A549 (cell line): ENCODE results near the gene PAFAH1B2. TPM values are rescaled to one million over a fixed set of nuclear protein-coding genes. Genes with fewer than 3 reads are reported as not detected.
"Not testable (repeated sequence)": the region's sequence is repeated elsewhere in the genome, so short reads cannot be mapped to it uniquely, and the experiment has no call there.

Source experiments
- ATAC-seq, 2 experiments: fragments of 200-7000 bp in 1 of 2; fragments of >200 bp in 1 of 2; cut with Nextera tagmentation in 1 of 2; cut with Tn5 transposase in 1 of 2; 3 replicates each; pipeline versions ENCODE4 v1.8.0 to v1.9.1; 2018 to 2020; ENCODE audit warnings: mild to moderate bottlenecking in 1 of 2, moderate library complexity in 1 of 2
- CTCF ChIA-PET: fragments of 300-600 bp; sonication (Branson Sonifier 250); formaldehyde crosslinking; extraction: SDS; loops from one replicate; lab custom pipeline; 2021; ENCODE audit warnings: antibody characterized with exemption, inconsistent platforms; lab: Yijun Ruan, JAX
- POLR2A ChIA-PET: fragments of 350-600 bp; formaldehyde crosslinking; extraction: SDS; loops from one replicate; lab custom pipeline; 2021; ENCODE audit warnings: antibody characterized with exemption, inconsistent platforms; lab: Yijun Ruan, JAX
- DNase-seq, 2 experiments: peaks; one replicate each; pipeline versions ENCODE4 v3.0.0 to v3.0.0-alpha.2; 2011 to 2016; ENCODE audit warnings: low read depth in 1 of 2, low spot score in 1 of 2
- FAIRE-seq: peaks from 2 replicates; lab custom pipeline; 2011; peaks lifted over from hg19 to GRCh38; lab: Jason Lieb, UNC
- H3K27ac ChIP-seq, 2 experiments: fragments of >200 bp; sonication (Bioruptor Twin); formaldehyde crosslinking; 3 replicates each; pipeline ENCODE4 v1.5.1; 2016 to 2017
- H3K4me1 ChIP-seq: fragments of >200 bp; sonication (Bioruptor Twin); formaldehyde crosslinking; 3 replicates; pipeline ENCODE4 v1.6.1; 2016
- H3K4me2 ChIP-seq: fragments of >200 bp; sonication (Bioruptor Twin); formaldehyde crosslinking; 3 replicates; pipeline ENCODE4 v1.6.1; 2016
- H3K4me3 ChIP-seq: fragments of >200 bp; sonication (Bioruptor Twin); formaldehyde crosslinking; 3 replicates; pipeline ENCODE4 v1.5.1; 2016
- H3K9me3 ChIP-seq: fragments of >200 bp; sonication (Bioruptor Twin); formaldehyde crosslinking; 3 replicates; pipeline ENCODE4 v1.6.1; 2016
- BHLHE40 ChIP-seq: IDR thresholded peaks from 2 replicates; pipeline ENCODE4 v1.6.1; 2012; ENCODE audit warnings: low read depth, low read length, inconsistent platforms
- CBX2 ChIP-seq: fragments of 200-600 bp; sonication (generic); IDR thresholded peaks from 2 replicates; pipeline ENCODE4 v1.6.1; 2016; ENCODE audit warnings: low read depth, mild to moderate bottlenecking, borderline replicate concordance
- CHD2 ChIP-seq: fragments of 150-350 bp; IDR thresholded peaks from 2 replicates; pipeline ENCODE4 v1.6.1; 2014; ENCODE audit warnings: low read length; ENCODE audit not compliant: partially characterized antibody
- E2F6 ChIP-seq: IDR thresholded peaks from 2 replicates; pipeline ENCODE4 v1.6.1; 2012; ENCODE audit warnings: low read depth, borderline replicate concordance
- FOSL2 ChIP-seq, 2 experiments: fragments of 450-650 bp in 1 of 2; fragments of >200 bp in 1 of 2; sonication (Bioruptor Twin) in 1 of 2; formaldehyde crosslinking; IDR thresholded peaks; 2 replicates each; pipeline versions ENCODE4 v1.5.0 to v1.6.1; 2016 to 2020; ENCODE audit warnings: mild to moderate bottlenecking in 1 of 2, moderate library complexity in 1 of 2
- HMGXB4 ChIP-seq: fragments of 250-450 bp; sonication (Bioruptor Pico); IDR thresholded peaks from 2 replicates; pipeline ENCODE4 v1.5.0; 2021; ENCODE audit warnings: mild to moderate bottlenecking, moderate library complexity, borderline replicate concordance
- HOXB13 ChIP-seq: fragments of 250-450 bp; sonication (Bioruptor Pico); IDR thresholded peaks from 2 replicates; pipeline ENCODE4 v1.5.0; 2020; ENCODE audit warnings: low read depth, mild to moderate bottlenecking, moderate library complexity
- JUNB ChIP-seq: fragments of >200 bp; sonication (Bioruptor Twin); formaldehyde crosslinking; IDR thresholded peaks from 2 replicates; pipeline ENCODE4 v1.6.1; 2016
- KDM5A ChIP-seq: fragments of 200-600 bp; sonication (generic); IDR thresholded peaks from 2 replicates; pipeline ENCODE4 v1.6.1; 2016; ENCODE audit warnings: antibody characterized with exemption, mild to moderate bottlenecking
- PBX3 ChIP-seq: IDR thresholded peaks from 2 replicates; pipeline ENCODE4 v1.6.1; 2012
- PHF8 ChIP-seq: fragments of 200-600 bp; sonication (generic); IDR thresholded peaks from 2 replicates; pipeline ENCODE4 v1.6.1; 2016; ENCODE audit warnings: low read depth, mild to moderate bottlenecking, antibody characterized with exemption, moderate library complexity, borderline replicate concordance
- POLR2AphosphoS2 ChIP-seq: conservative IDR thresholded peaks from 2 replicates; pipeline ENCODE4 v1.6.1; 2012; ENCODE audit warnings: low read length, improper control_type of control experiment, inconsistent platforms
- RCOR1 ChIP-seq: fragments of 150-350 bp; IDR thresholded peaks from 2 replicates; pipeline ENCODE4 v1.6.1; 2014; ENCODE audit warnings: antibody characterized with exemption, low read length, low read depth
- RFX5 ChIP-seq: fragments of 450-650 bp; IDR thresholded peaks from 2 replicates; pipeline ENCODE4 v1.7.1; 2014; ENCODE audit warnings: antibody characterized with exemption, mild to moderate bottlenecking, moderate library complexity
- RNF2 ChIP-seq: fragments of 200-600 bp; sonication (generic); IDR thresholded peaks from 2 replicates; pipeline ENCODE4 v1.6.1; 2016; ENCODE audit warnings: low read depth, mild to moderate bottlenecking, antibody characterized with exemption, moderate library complexity, borderline replicate concordance
- SMC3 ChIP-seq: fragments of >200 bp; sonication (Bioruptor Twin); formaldehyde crosslinking; IDR thresholded peaks from 3 replicates; pipeline ENCODE4 v1.6.1; 2018; ENCODE audit warnings: inconsistent platforms
- ZNF302 ChIP-seq: fragments of 250-450 bp; sonication (Bioruptor Pico); IDR thresholded peaks from 2 replicates; pipeline ENCODE4 v1.9.0; 2021; ENCODE audit warnings: inconsistent platforms, mild to moderate bottlenecking, moderate library complexity
- WGBS: methylation state at CpG from one replicate; pipeline ENCODE4 v1.1.6; 2017; ENCODE audit errors: missing lambda C conversion rate; 5-methylcytosine and 5-hydroxymethylcytosine counted together
- polyA plus RNA-seq, 4 experiments: library from polyadenylated mRNA; depleted of rRNA in 3 of 4; stranded (reverse); fragments of >200 nt; fragmentation: RNase III in 1 of 4; extraction: RNeasy Plus Mini Kit Qiagen cat#74134 plus additional on column Dnase treatment in 1 of 4; gene quantifications; 2 replicates in 3 of 4; 3 replicates in 1 of 4; pipeline ENCODE4 v1.2.3, GENCODE V29; 2011 to 2017

The PAFAH1B2 gene
- polyA plus RNA-seq, 2 of the 4 experiments (the other 2 are of a cell fraction) = 32.9 to 55.3 TPM

- DNase-seq, FAIRE-seq, CTCF ChIA-PET, POLR2A ChIA-PET, ATAC-seq, H3K4me2 ChIP-seq, H3K27ac ChIP-seq, H3K4me3 ChIP-seq, H3K4me1 ChIP-seq, H3K9me3 ChIP-seq: not testable (repeated sequence)
- WGBS = 70% methylated on average over 1 of the region's 1 CpG
Observed at GRCh38 chr11:117112939-117113338, 31.1 kb upstream of the PAFAH1B2 start.

- DNase-seq = no peak
- no peak overlapping the region for H3K27ac ChIP-seq
- no peaks in the 10 kb centered on the region for H3K9me3 ChIP-seq
- H3K4me3 ChIP-seq = no peak overlapping the region
- ChIA-PET POLR2A (no interaction called here), CTCF (interaction anchor here (1.7 to 2.8 kb wide), 2 partner anchors 10 to 11 kb away, joined by 5 to 20 read pairs; no protein-coding TSS in a partner anchor)
- no peak for ATAC-seq
- FAIRE-seq = no peak
- H3K4me1 ChIP-seq = no peaks in the 10 kb centered on the region
- no peak overlapping the region for H3K4me2 ChIP-seq
- TF ChIP-seq CBX2 = no peak
- TF ChIP-seq PHF8 = no peak
- no peak for TF ChIP-seq SMC3
- no peak for TF ChIP-seq PBX3
- TF ChIP-seq HMGXB4 (CRISPR knock-in tag) = no peak
- no peak for TF ChIP-seq HOXB13 (CRISPR knock-in tag)
- no peak for TF ChIP-seq KDM5A
- TF ChIP-seq CHD2 = no peak
Observed at GRCh38 chr11:117117681-117118080, 26.4 kb upstream of the PAFAH1B2 start.

- ChIA-PET CTCF (interaction anchor here (0.8 to 0.9 kb wide), 2 partner anchors 12 to 16 kb away, joined by 3 read pairs; no protein-coding TSS in a partner anchor), POLR2A (no interaction called here)
- Histone ChIP-seq H3K4me1 (no peaks in the 10 kb centered on the region), H3K4me3 (no peak overlapping the region), H3K4me2 (no peak overlapping the region), H3K27ac (no peak overlapping the region), H3K9me3 (no peaks in the 10 kb centered on the region)
- ATAC-seq = no peak
- TF ChIP-seq E2F6 = no peak
- no peak for TF ChIP-seq RCOR1
- TF ChIP-seq RNF2 = no peak
- no peak for TF ChIP-seq BHLHE40
- TF ChIP-seq JUNB = no peak
- TF ChIP-seq FOSL2 (IDR thresholded peaks at IDR 0.05) = no peak
- no peak for TF ChIP-seq FOSL2 (CRISPR knock-in tag; IDR thresholded peaks at IDR 0.05)
- no peak for TF ChIP-seq POLR2AphosphoS2
- TF ChIP-seq RFX5 = no peak
- no peak for TF ChIP-seq ZNF302 (CRISPR knock-in tag)
- no peak for TF ChIP-seq KDM5A
- DNase-seq = no peak
- FAIRE-seq = no peak
Observed at GRCh38 chr11:117121176-117121575, 22.9 kb upstream of the PAFAH1B2 start.
